Measurements from ENCODE around the gene SFXN2.

DNA sequence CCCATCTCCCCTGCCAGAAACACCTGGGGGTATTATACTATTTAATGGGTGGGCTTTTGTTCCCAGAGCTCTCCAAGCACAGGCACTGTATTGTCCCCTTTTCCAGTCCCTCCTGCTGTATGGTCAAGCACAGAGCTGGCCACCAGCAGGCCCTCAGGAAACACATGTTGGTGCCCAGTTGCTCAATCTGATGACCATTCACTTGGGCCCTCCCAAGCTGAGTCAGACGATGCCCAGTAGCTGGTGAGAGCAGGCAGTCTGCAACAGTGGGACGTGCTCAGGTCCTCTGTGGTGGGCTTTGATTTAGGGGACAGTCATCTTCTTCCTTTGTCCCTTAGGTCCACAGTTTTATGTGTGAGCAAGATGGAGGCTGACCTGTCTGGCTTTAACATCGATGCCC, 11.8 kb downstream of the SFXN2 start:
- TF ChIP-seq, protein P1, sequence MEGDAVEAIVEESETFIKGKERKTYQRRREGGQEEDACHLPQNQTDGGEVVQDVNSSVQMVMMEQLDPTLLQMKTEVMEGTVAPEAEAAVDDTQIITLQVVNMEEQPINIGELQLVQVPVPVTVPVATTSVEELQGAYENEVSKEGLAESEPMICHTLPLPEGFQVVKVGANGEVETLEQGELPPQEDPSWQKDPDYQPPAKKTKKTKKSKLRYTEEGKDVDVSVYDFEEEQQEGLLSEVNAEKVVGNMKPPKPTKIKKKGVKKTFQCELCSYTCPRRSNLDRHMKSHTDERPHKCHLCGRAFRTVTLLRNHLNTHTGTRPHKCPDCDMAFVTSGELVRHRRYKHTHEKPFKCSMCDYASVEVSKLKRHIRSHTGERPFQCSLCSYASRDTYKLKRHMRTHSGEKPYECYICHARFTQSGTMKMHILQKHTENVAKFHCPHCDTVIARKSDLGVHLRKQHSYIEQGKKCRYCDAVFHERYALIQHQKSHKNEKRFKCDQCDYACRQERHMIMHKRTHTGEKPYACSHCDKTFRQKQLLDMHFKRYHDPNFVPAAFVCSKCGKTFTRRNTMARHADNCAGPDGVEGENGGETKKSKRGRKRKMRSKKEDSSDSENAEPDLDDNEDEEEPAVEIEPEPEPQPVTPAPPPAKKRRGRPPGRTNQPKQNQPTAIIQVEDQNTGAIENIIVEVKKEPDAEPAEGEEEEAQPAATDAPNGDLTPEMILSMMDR (IDR thresholded peaks at IDR 0.05 in 4 of 5, conservative IDR thresholded peaks at IDR 0.05 in 1 of 5), result no peak
- TF ChIP-seq POLR2A (IDR thresholded peaks at IDR 0.05), result no peak

Measured in gastrocnemius medialis (tissue), 4 donors.